GM23248 (cell line): ENCODE measurements around the gene HAND1. TPM values are rescaled to one million over a fixed set of nuclear protein-coding genes. Genes with fewer than 3 reads are reported as not detected.
A peak's percentile ranks its signal among the peaks of the same experiment; 100 is the strongest.

Experiments
- DNase-seq: peaks from one replicate; pipeline ENCODE4 v3.0.0-alpha.2; 2015
- H2AFZ ChIP-seq: fragments of 200-600 bp; sonication (generic); 2 replicates; pipeline ENCODE4 v1.6.1; 2016; ENCODE audit warnings: antibody characterized with exemption
- H3F3A ChIP-seq: fragments of 200-600 bp; sonication (generic); 2 replicates; pipeline ENCODE4 v1.6.1; 2016; ENCODE audit warnings: mild to moderate bottlenecking, antibody characterized with exemption, mixed run types; ENCODE audit not compliant: insufficient read depth
- H3K27ac ChIP-seq: fragments of 200-600 bp; sonication (generic); 2 replicates; pipeline ENCODE4 v1.5.1; 2016; ENCODE audit warnings: mild to moderate bottlenecking
- H3K27me3 ChIP-seq: fragments of 200-600 bp; sonication (generic); replicated peaks from 2 replicates; pipeline ENCODE4 v1.6.1; 2016; ENCODE audit warnings: mild to moderate bottlenecking; ENCODE audit not compliant: insufficient read depth
- H3K36me3 ChIP-seq: fragments of 200-600 bp; sonication (generic); 2 replicates; pipeline ENCODE4 v1.6.1; 2016; ENCODE audit warnings: low read depth, mild to moderate bottlenecking
- H3K4me1 ChIP-seq: fragments of 200-600 bp; sonication (generic); 2 replicates; pipeline ENCODE4 v1.6.1; 2016; ENCODE audit warnings: mild to moderate bottlenecking; ENCODE audit not compliant: insufficient read depth
- H3K4me2 ChIP-seq: fragments of 200-600 bp; sonication (generic); one replicate; pipeline ENCODE4 v1.6.1; 2016; ENCODE audit warnings: mild to moderate bottlenecking; ENCODE audit not compliant: unreplicated experiment
- H3K4me3 ChIP-seq: fragments of 200-600 bp; sonication (generic); 2 replicates; pipeline ENCODE4 v1.5.1; 2016; ENCODE audit warnings: mild to moderate bottlenecking
- H3K79me2 ChIP-seq: fragments of 200-600 bp; sonication (generic); 2 replicates; pipeline ENCODE4 v1.6.1; 2016; ENCODE audit warnings: mild to moderate bottlenecking; ENCODE audit not compliant: insufficient read depth
- H3K9ac ChIP-seq: fragments of 200-600 bp; sonication (generic); 2 replicates; pipeline ENCODE4 v1.6.1; 2016; ENCODE audit warnings: mild to moderate bottlenecking
- H3K9me2 ChIP-seq: fragments of 200-600 bp; sonication (generic); 2 replicates; pipeline ENCODE4 v1.6.1; 2016; ENCODE audit warnings: mixed run types, mild to moderate bottlenecking, moderate library complexity; ENCODE audit not compliant: insufficient read depth
- H3K9me3 ChIP-seq: fragments of 200-600 bp; sonication (generic); one replicate; pipeline ENCODE4 v1.6.1; 2017; ENCODE audit warnings: low read depth
- H4K20me1 ChIP-seq: fragments of 200-600 bp; sonication (generic); 2 replicates; pipeline ENCODE4 v1.6.0; 2016; ENCODE audit not compliant: insufficient read depth
- EZH2 ChIP-seq: fragments of 200-600 bp; sonication (generic); IDR thresholded peaks from 2 replicates; pipeline ENCODE4 v1.6.1; 2018; ENCODE audit warnings: antibody characterized with exemption, mild to moderate bottlenecking; ENCODE audit not compliant: insufficient read depth, poor library complexity, severe bottlenecking
- EZH2phosphoT487 ChIP-seq: fragments of 200-600 bp; sonication (generic); IDR thresholded peaks from 2 replicates; pipeline ENCODE4 v1.6.1; 2018; ENCODE audit warnings: antibody characterized with exemption, moderate library complexity, mild to moderate bottlenecking, low read depth; ENCODE audit not compliant: insufficient read depth
- WGBS, 2 experiments: methylation state at CpG; one replicate each; pipeline ENCODE4 v1.1.6; 2015 to 2017; ENCODE audit warnings: low lambda C conversion rate in 2 of 2, low coverage in 1 of 2; ENCODE audit errors: missing lambda C conversion rate in 2 of 2; 5-methylcytosine and 5-hydroxymethylcytosine counted together
- in situ Hi-C: fragments of 300-500 bp; cut with MboI; formaldehyde crosslinking; loops from 2 replicates; pipeline ENCODE4 v1.15.0; 2020
- polyA plus RNA-seq: library from polyadenylated mRNA; unstranded; fragments of >200 nt; fragmentation: Nextera tagmentation; extraction: Ambion mirVana; gene quantifications from 2 replicates; pipeline ENCODE4 v1.2.1, GENCODE V29; 2016
- total RNA-seq: library from RNA; depleted of rRNA; stranded (reverse); fragments of >200 nt; shearing (Covaris generic); gene quantifications from 2 replicates; pipeline ENCODE4 v1.2.3, GENCODE V29; 2014

HAND1 gene
- total and polyA plus RNA-seq, 2 experiments from 2014 or later = not detected

DNA sequence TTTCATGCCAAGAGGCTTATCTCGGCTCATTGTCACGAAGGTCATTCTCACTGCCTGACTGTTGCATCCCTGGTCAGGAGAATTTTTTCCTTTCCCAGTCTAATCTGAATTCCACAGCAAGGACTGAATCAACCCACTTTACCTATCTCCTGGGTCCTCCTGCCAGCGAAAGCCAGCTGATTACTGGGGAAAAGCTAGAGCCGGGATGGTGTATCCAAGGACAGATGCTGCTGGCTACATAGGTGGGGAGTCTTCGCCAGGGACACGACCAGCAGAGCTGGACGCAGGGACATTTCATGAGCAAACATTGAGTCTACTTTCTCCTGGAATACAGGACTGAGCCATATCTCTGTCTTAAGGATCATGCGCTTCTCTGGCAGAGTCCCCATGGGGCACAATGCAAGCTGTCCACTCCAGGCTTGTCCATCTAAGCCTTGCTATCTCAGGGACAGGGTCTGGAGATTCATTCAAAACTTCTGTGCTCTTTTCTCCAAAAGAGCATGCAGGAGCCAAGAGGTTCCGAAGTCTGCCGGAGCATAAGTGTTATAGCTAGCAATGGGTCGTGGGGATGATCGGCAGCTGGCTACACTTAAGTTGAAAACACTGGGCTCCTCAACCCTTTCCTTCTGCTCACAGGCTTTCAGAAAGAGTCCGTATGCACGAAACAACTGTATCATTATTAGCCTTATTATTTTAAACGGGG, 6.5 kb upstream of the HAND1 start:
- H3K36me3 ChIP-seq = no peaks in the 10 kb centered on the region
- H3K4me1 ChIP-seq = no peaks in the 10 kb centered on the region
- no peaks in the 10 kb centered on the region for H3K9me2 ChIP-seq
- no peak for TF ChIP-seq EZH2
- no peak; the same call in 1 of the 2 replicates for TF ChIP-seq EZH2phosphoT487
- no peak overlapping the region for H3K4me3 ChIP-seq
- no peak overlapping the region for H3K4me2 ChIP-seq
- no peaks in the 10 kb centered on the region for H3K79me2 ChIP-seq
- no peaks in the 10 kb centered on the region for H4K20me1 ChIP-seq
- WGBS, 2 experiments = 7% methylated on average over 15 of the region's 15 CpGs
- in situ Hi-C loops = no loop called here
- no peaks in the 10 kb centered on the region for H3F3A ChIP-seq
- H2AFZ ChIP-seq = no peak overlapping the region
- H3K27me3 ChIP-seq = peaks cover 98% of the 10 kb centered on the region
- H3K9ac ChIP-seq = no peak overlapping the region
- no peak for DNase-seq
- no peaks in the 10 kb centered on the region for H3K9me3 ChIP-seq
- H3K27ac ChIP-seq = no peak overlapping the region

DNA sequence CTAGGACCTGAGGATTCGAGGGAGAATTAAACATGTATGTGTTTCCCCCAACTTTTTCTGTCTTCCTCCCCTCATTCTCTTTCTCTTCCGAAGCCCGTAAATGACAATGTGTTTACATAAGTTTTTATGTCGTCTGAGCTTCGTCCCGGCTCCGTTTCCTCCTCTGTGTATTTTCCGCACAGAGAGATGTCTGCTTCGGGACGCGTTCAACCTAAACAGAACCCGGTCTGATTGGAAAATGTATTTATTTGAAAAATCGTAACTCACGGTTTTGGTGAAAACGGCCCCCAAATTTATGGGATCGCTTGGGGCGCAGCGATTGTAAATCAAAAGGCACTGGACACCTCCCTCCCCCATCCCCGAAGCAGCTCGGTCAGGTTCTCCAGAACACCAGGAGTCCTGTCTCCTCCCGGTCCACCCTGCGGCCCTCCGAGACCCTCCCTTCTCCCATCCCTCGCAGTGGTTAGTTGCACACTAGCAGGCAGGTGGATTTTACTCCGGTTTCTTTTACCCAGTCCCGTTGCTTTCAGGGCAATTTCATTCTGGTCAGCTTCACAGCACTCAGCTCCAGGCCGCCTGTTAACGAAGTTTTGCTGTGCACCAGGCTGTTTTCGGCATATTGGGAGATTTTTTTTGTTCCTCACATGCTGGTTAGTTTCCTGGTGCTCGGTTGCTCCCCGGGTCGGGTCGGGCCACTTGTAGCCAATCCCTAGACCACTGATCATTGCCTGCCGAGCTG, 5.8 kb upstream of the HAND1 start:
- in situ Hi-C loops = no loop called here
- WGBS, 2 experiments = 9% methylated on average over 34 of the region's 34 CpGs
- no peak overlapping the region for H3K27ac ChIP-seq

DNA sequence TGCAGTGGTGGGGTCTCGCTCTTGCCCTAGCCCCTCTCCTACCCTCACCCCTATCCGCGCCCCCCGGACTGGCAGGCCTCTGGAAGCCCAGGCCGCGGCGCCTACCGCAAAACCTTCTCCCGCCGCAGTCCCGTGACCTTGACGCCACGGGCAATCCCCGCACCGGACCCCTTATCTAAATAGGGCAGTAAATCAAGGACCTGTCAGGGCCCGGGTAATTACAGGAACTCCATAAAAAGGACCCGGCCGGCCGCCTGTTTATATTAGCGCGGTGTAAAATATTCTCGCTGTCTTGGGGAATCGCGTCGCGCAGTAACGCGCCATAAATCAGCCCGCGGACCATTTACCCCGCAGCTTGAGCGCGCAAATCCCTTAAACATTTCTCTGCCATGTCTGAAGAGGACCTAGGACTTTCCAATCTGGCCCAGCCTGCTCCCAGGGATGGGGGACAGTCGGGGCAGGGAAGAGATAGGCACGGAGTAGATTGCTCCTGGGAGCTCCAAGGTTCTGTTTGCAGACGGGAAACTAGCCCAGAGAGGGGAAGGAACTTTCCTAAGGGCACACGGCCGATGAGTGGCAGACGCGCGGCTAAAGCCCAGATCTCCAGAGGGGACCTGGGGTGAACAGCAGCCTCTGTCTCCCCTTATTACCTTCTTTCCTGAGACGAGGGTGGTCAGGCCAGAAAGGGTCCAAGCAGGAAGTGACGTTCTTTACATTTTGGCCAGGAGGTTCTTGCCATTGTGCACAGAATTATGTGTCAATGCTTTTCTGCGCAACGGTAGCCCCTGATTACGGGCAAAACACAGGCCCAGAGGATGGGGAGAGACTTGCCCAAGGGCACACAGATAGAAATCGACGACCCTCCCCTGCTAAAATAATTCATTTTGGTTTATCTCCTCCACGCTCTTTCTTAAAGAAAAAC, 4.8 kb upstream of the HAND1 start:
- Histone ChIP-seq H3K9me3 (no peaks in the 10 kb centered on the region), H3K79me2 (no peaks in the 10 kb centered on the region), H3K27ac (no peak overlapping the region), H3K4me1 (no peaks in the 10 kb centered on the region), H3K27me3 (peaks cover 100% of the 10 kb centered on the region), H3K9me2 (no peaks in the 10 kb centered on the region), H3K9ac (no peak overlapping the region), H3K4me2 (no peak overlapping the region), H3F3A (no peaks in the 10 kb centered on the region), H2AFZ (no peak overlapping the region), H4K20me1 (no peaks in the 10 kb centered on the region), H3K36me3 (no peaks in the 10 kb centered on the region), H3K4me3 (no peak overlapping the region)
- 7 to 10% methylated on average over 49 of the region's 49 CpGs for WGBS, 2 experiments
- in situ Hi-C loops = no loop called here
- DNase-seq = no peak
- TF ChIP-seq EZH2phosphoT487 (no peak; the same call in 1 of the 2 replicates), EZH2 (no peak)

More for the DNA sequence above, 5.8 kb upstream of the HAND1 start:
- Histone ChIP-seq H2AFZ (no peak overlapping the region), H3K9me2 (no peaks in the 10 kb centered on the region), H3K27me3 (peaks cover 98% of the 10 kb centered on the region), H4K20me1 (no peaks in the 10 kb centered on the region), H3K4me2 (no peak overlapping the region), H3F3A (no peaks in the 10 kb centered on the region), H3K36me3 (no peaks in the 10 kb centered on the region), H3K9ac (no peak overlapping the region), H3K4me1 (no peaks in the 10 kb centered on the region), H3K79me2 (no peaks in the 10 kb centered on the region), H3K4me3 (no peak overlapping the region), H3K9me3 (no peaks in the 10 kb centered on the region)
- DNase-seq = no peak
- TF ChIP-seq EZH2phosphoT487 (peak; percentile 80; the same call in 1 of the 2 replicates), EZH2 (peak; percentile 96)

DNA sequence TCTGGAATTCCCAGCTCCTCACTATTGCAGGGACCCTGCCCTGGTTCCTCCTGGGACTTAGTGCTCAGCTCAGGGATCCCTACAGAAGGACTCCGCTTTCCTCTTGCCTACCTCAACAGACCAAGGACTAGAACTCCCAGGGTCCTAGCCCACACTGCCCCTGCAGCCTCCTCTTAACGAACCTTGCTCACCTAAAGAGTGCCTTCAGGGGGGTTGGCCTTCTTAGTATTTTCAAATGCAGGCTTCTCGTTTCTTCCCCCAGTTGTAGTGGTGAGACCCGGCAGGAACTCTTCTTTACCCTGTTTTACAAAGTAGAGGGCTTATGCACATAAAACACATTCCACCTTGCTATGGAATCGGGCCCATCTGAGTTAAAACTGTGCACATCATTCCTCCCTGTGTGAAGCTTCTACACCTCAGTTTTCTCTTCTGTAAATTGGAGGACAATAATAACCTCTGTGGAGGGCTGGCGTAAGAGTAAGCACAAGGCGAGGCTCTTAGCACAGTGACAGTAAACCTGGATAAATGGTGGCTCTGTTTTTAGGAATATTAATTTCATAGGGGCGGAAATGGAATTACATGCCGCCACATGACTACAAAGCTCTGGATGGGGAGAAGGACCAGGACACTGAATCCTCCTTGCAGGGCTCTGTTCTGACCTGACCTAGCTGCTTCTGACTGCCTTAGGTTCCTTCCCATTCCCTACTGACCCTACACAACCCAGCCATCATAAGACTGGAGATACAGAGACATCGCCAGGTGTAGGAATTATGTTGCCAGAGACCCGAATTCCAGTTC, 3.8 kb upstream of the HAND1 start:
- peaks cover 98% of the 10 kb centered on the region for H3K27me3 ChIP-seq
- H3K27ac ChIP-seq = no peak overlapping the region
- H3K4me3 ChIP-seq = no peak overlapping the region
- H3F3A ChIP-seq = no peaks in the 10 kb centered on the region
- 19% methylated on average over 11 of the region's 11 CpGs for WGBS, 2 experiments
- no peaks in the 10 kb centered on the region for H3K9me2 ChIP-seq
- no peaks in the 10 kb centered on the region for H3K36me3 ChIP-seq
- H4K20me1 ChIP-seq = no peaks in the 10 kb centered on the region
- no peaks in the 10 kb centered on the region for H3K4me1 ChIP-seq
- no peaks in the 10 kb centered on the region for H3K79me2 ChIP-seq
- TF ChIP-seq EZH2phosphoT487 (no peak), EZH2 (peak; percentile 85)
- no peaks in the 10 kb centered on the region for H3K9me3 ChIP-seq
- no peak overlapping the region for H2AFZ ChIP-seq
- H3K4me2 ChIP-seq = no peak overlapping the region
- in situ Hi-C loops = no loop called here
- H3K9ac ChIP-seq = no peak overlapping the region
- DNase-seq = no peak
